Psoas muscle (tissue), 8 donors: ENCODE measurements around the gene TUBB4B. TPM values are rescaled to one million over a fixed set of nuclear protein-coding genes. Genes with fewer than 3 reads are reported as not detected.

Source experiments
- ATAC-seq, 4 donors: fragments of 200-7000 bp; cut with Tn5 transposase; one replicate each; pipeline ENCODE4 v1.9.1; 2020; ENCODE audit warnings: moderate library complexity in 3 of 4, mild to moderate bottlenecking in 2 of 4
- DNase-seq, 2 donors: peaks; one replicate each; pipeline ENCODE4 v3.0.0-alpha.2; 2020
- H3K27ac ChIP-seq: fragments of 200-600 bp; one replicate; pipeline ENCODE4 v1.8.0; 2022
- H3K27me3 ChIP-seq, 3 donors: fragments of 200-600 bp in 1 of 3; one replicate each; pipeline versions ENCODE4 v1.6.1 to v1.8.0; 2013 to 2022; ENCODE audit warnings: low read length in 2 of 3, mild to moderate bottlenecking in 2 of 3, moderate library complexity in 1 of 3; ENCODE audit not compliant: insufficient read depth in 3 of 3
- H3K36me3 ChIP-seq, 2 donors: fragments of 200-600 bp in 1 of 2; one replicate each; pipeline versions ENCODE4 v1.6.1 to v1.8.0; 2013 to 2022; ENCODE audit warnings: low read depth in 1 of 2, mild to moderate bottlenecking in 1 of 2, moderate library complexity in 1 of 2; ENCODE audit not compliant: insufficient read depth in 1 of 2
- H3K4me1 ChIP-seq: fragments of 200-600 bp; one replicate; pipeline ENCODE4 v1.8.0; 2022
- H3K4me3 ChIP-seq: fragments of 200-600 bp; one replicate; pipeline ENCODE4 v1.8.0; 2022; ENCODE audit warnings: mild to moderate bottlenecking
- H3K9me3 ChIP-seq: fragments of 200-600 bp; one replicate; pipeline ENCODE4 v1.8.0; 2022
- CTCF ChIP-seq: fragments of 200-600 bp; IDR thresholded peaks from one replicate; pipeline ENCODE4 v1.8.0; 2022; ENCODE audit warnings: antibody characterized with exemption
- WGBS, 3 donors: extraction: QIAGEN DNeasy Blood & Tissue Kit; methylation state at CpG; one replicate each; pipeline versions ENCODE4 v1.1.6 to v1.1.7; 2013; 5-methylcytosine and 5-hydroxymethylcytosine counted together
- intact Hi-C, 2 donors: fragments of 100-400 bp; cut with DNase I; formaldehyde crosslinking; loops; one replicate each; pipeline versions ENCODE4 v1.11.0 to v1.14.2; 2022
- polyA plus RNA-seq, 3 donors: library from polyadenylated mRNA; stranded (reverse); fragments of 200-250 nt; gene quantifications; one replicate each; pipeline ENCODE4 v1.2.3, GENCODE V29; 2013
- total RNA-seq, 4 donors: library from RNA; stranded (reverse); fragmentation: NEBNext Ultra II Directional in 2 of 4; extraction: Animal tissue kit (Norgen Biotek cat#: 25700) in 2 of 4; gene quantifications; one replicate each; pipeline versions ENCODE4 v1.2.1 to v1.2.4, GENCODE V29; 2021 to 2023
- donor health status: healthy with polysubstance abuse.
- donor health status: DM: no; HTN: no; CAD: no; lungs with moderate emphysema.
- donor health status: Bipolar disorder and iron deficiency.
- donor health status: healthy.
- donor health status: DM: yes; HTN: yes; CAD: no.
- donor health status: DM: no; HTN: no; CAD: no.
- donor health status: DM: no; HTN: no; CAD: no.
- donor health status: DM: yes; HTN: yes; CAD: no.

TUBB4B gene
- total and polyA plus RNA-seq, 7 donors: 111 to 838 (median 273) TPM

DNA sequence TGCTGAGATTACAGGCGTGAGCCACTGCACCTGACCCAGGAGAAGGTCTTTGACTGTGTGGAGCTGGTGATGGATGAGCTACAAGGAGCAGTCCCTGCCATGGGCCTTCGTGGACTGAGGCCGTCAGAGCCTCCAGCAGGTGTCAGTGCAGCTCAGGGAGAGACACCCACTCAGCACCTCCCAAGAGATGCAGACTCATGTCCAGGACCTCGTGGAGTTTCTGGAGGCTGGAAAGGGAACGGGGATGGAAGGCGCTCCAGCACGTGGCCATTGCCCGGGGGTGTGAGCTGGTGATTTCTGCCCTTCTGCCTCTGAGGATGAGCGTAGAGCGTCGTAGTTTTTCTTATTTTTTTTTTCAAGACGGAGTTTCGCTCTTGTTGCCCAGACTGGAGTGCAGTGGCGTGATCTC, 45.9 kb downstream of the TUBB4B start:
- 43 to 45% (median 44%) methylated on average over 14 of the region's 14 CpGs for WGBS, 3 donors
- no peaks in the 10 kb centered on the region for H3K4me1 ChIP-seq
- intact Hi-C loops: no loop called here

DNA sequence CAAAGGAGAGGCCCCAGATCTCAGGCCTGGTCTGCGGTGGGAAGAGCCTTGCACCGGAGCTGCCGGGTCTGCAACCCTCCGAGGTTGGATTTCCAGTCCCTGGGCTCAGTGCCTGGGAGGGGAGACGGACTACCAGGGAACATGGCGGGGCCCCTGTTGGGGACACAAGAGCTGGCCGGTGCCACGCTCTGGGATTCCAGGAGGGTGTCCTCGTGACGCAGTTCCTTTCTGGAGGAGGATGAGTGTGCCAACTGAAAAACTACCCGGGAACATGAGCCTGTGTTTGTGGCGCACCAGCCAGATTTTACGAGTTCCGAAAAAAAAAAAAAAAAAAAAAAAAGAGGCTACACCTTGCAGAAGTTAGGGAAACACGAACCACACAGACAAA, 52.0 kb downstream of the TUBB4B start:
- 50 to 65% (median 60%) methylated on average over 15 of the region's 15 CpGs for WGBS, 3 donors
- H3K9me3 ChIP-seq: no peaks in the 10 kb centered on the region
- ATAC-seq: no peak
- no peak for DNase-seq
- no peak overlapping the region for H3K4me3 ChIP-seq
- H3K36me3 ChIP-seq: no peaks in the 10 kb centered on the region
- TF ChIP-seq CTCF: no peak
- intact Hi-C loops: loop anchor here in 1 of 2 donors (10.0 kb wide), 1 partner anchor 232 kb away; no protein-coding TSS in a partner anchor
- H3K27me3 ChIP-seq: peaks cover 0 to 62% (median 21%) of the 10 kb centered on the region in 3 donors
- H3K27ac ChIP-seq: no peak overlapping the region
- H3K4me1 ChIP-seq: no peaks in the 10 kb centered on the region

More for the DNA sequence above, 45.9 kb downstream of the TUBB4B start:
- DNase-seq: peak; percentile 35 to 58
- no peak overlapping the region for H3K27ac ChIP-seq
- no peak overlapping the region for H3K4me3 ChIP-seq
- peak; percentile 78 to 87 (median 83) for ATAC-seq
- H3K9me3 ChIP-seq: no peaks in the 10 kb centered on the region
- peaks cover 0 to 15% (median 0%) of the 10 kb centered on the region in 3 donors for H3K27me3 ChIP-seq
- no peaks in the 10 kb centered on the region for H3K36me3 ChIP-seq
- peak; percentile 51 for TF ChIP-seq CTCF

Other genes starting within 250 kb of the TUBB4B start
- 10 to 100 TPM in 3 of 4 donors, 1 to 10 TPM in 1; 9.4 to 15.6 (median 12.4) TPM for gene PAXX, start 248.9 kb upstream of the TUBB4B start, total RNA-seq
- gene PAXX, start 248.9 kb upstream of the TUBB4B start, polyA plus RNA-seq: 10 to 100 TPM; 16.5 to 39.2 (median 25.2) TPM
- under 1 TPM in 3 of 4 donors, not detected in 1; 0.38 to 0.90 (median 0.54) TPM for gene CLIC3, start 244.7 kb upstream of the TUBB4B start, total RNA-seq
- under 1 TPM; 0.55 to 0.94 (median 0.79) TPM for gene CLIC3, start 244.7 kb upstream of the TUBB4B start, polyA plus RNA-seq
- gene ABCA2, start 213.1 kb upstream of the TUBB4B start, total RNA-seq: 10 to 100 TPM; 12.2 to 23.5 (median 18.3) TPM
- 10 to 100 TPM in 1 of 3 donors, 1 to 10 TPM in 2; 6.9 to 11.1 (median 8.5) TPM for gene ABCA2, start 213.1 kb upstream of the TUBB4B start, polyA plus RNA-seq
- gene FUT7, start 209.2 kb upstream of the TUBB4B start, total RNA-seq: under 1 TPM in 1 of 4 donors, not detected in 3; 0.08 TPM
- gene FUT7, start 209.2 kb upstream of the TUBB4B start, polyA plus RNA-seq: under 1 TPM in 2 of 3 donors, not detected in 1; 0.01 to 0.06 TPM
- 10 to 100 TPM; 17.3 to 32.1 (median 22.6) TPM for gene NPDC1, start 195.1 kb upstream of the TUBB4B start, total RNA-seq
- gene NPDC1, start 195.1 kb upstream of the TUBB4B start, polyA plus RNA-seq: 10 to 100 TPM; 14.8 to 23.2 (median 17.6) TPM
- gene ENTPD2, start 187.2 kb upstream of the TUBB4B start, total RNA-seq: 1 to 10 TPM in 2 of 4 donors, under 1 TPM in 2; 0.59 to 1.4 (median 0.95) TPM
- gene ENTPD2, start 187.2 kb upstream of the TUBB4B start, polyA plus RNA-seq: under 1 TPM; 0.17 to 0.29 (median 0.28) TPM
- gene SAPCD2, start 170.7 kb upstream of the TUBB4B start, total RNA-seq: under 1 TPM; 0.10 to 0.15 (median 0.12) TPM
- under 1 TPM in 2 of 3 donors, not detected in 1; 0.18 to 0.22 TPM for gene SAPCD2, start 170.7 kb upstream of the TUBB4B start, polyA plus RNA-seq
- 1 to 10 TPM; 1.8 to 4.5 (median 3.0) TPM for gene UAP1L1, start 163.8 kb upstream of the TUBB4B start, total RNA-seq
- 1 to 10 TPM; 1.5 to 2.4 (median 1.7) TPM for gene UAP1L1, start 163.8 kb upstream of the TUBB4B start, polyA plus RNA-seq
- gene MAN1B1, start 154.3 kb upstream of the TUBB4B start, total RNA-seq: 10 to 100 TPM; 13.5 to 18.1 (median 14.4) TPM
- gene MAN1B1, start 154.3 kb upstream of the TUBB4B start, polyA plus RNA-seq: 10 to 100 TPM; 13.1 to 24.4 (median 21.8) TPM
- gene DPP7, start 126.6 kb upstream of the TUBB4B start, total RNA-seq: 10 to 100 TPM; 43.2 to 75.3 (median 67.5) TPM
- 10 to 100 TPM; 34.8 to 67.7 (median 61.3) TPM for gene DPP7, start 126.6 kb upstream of the TUBB4B start, polyA plus RNA-seq
- not detected for gene GRIN1, start 102.1 kb upstream of the TUBB4B start, total RNA-seq
- under 1 TPM in 1 of 3 donors, not detected in 2; 0.06 TPM for gene GRIN1, start 102.1 kb upstream of the TUBB4B start, polyA plus RNA-seq
- not detected for gene LRRC26, start 71.2 kb upstream of the TUBB4B start, total RNA-seq
- gene LRRC26, start 71.2 kb upstream of the TUBB4B start, polyA plus RNA-seq: not detected
- gene TMEM210, start 69.2 kb upstream of the TUBB4B start, total RNA-seq: not detected
- gene TMEM210, start 69.2 kb upstream of the TUBB4B start, polyA plus RNA-seq: not detected
- gene ANAPC2, start 52.7 kb upstream of the TUBB4B start, total RNA-seq: 10 to 100 TPM; 20.5 to 32.1 (median 24.3) TPM
- gene ANAPC2, start 52.7 kb upstream of the TUBB4B start, polyA plus RNA-seq: 10 to 100 TPM; 13.0 to 22.6 (median 21.6) TPM
- gene SSNA1, start 52.6 kb upstream of the TUBB4B start, total RNA-seq: 10 to 100 TPM; 51.5 to 65.4 (median 54.4) TPM
- 100 to 1,000 TPM; 101 to 176 (median 142) TPM for gene SSNA1, start 52.6 kb upstream of the TUBB4B start, polyA plus RNA-seq
- gene TPRN, start 40.5 kb upstream of the TUBB4B start, total RNA-seq: 10 to 100 TPM in 2 of 4 donors, 1 to 10 TPM in 2; 8.0 to 11.3 (median 9.8) TPM
- 10 to 100 TPM in 1 of 3 donors, 1 to 10 TPM in 2; 3.6 to 11.1 (median 6.7) TPM for gene TPRN, start 40.5 kb upstream of the TUBB4B start, polyA plus RNA-seq
- 10 to 100 TPM; 31.2 to 40.1 (median 36.0) TPM for gene TMEM203, start 35.6 kb upstream of the TUBB4B start, total RNA-seq
- gene TMEM203, start 35.6 kb upstream of the TUBB4B start, polyA plus RNA-seq: 10 to 100 TPM; 30.6 to 71.6 (median 47.7) TPM
- gene NDOR1, start 35.6 kb upstream of the TUBB4B start, total RNA-seq: 1 to 10 TPM; 2.2 to 4.4 (median 3.7) TPM
- 1 to 10 TPM; 1.5 to 6.3 (median 6.2) TPM for gene NDOR1, start 35.6 kb upstream of the TUBB4B start, polyA plus RNA-seq
- 10 to 100 TPM in 1 of 4 donors, 1 to 10 TPM in 3; 4.8 to 12.8 (median 8.1) TPM for gene RNF208, start 19.0 kb upstream of the TUBB4B start, total RNA-seq
- gene RNF208, start 19.0 kb upstream of the TUBB4B start, polyA plus RNA-seq: 1 to 10 TPM; 5.9 to 6.4 (median 6.1) TPM
- under 1 TPM in 3 of 4 donors, not detected in 1; 0.18 to 0.77 (median 0.32) TPM for gene CYSRT1, start 16.1 kb upstream of the TUBB4B start, total RNA-seq
- 1 to 10 TPM in 1 of 3 donors, under 1 TPM in 2; 0.08 to 1.1 (median 0.11) TPM for gene CYSRT1, start 16.1 kb upstream of the TUBB4B start, polyA plus RNA-seq
- gene RNF224, start 13.8 kb upstream of the TUBB4B start, total RNA-seq: not detected
- under 1 TPM in 1 of 3 donors, not detected in 2; 0.01 TPM for gene RNF224, start 13.8 kb upstream of the TUBB4B start, polyA plus RNA-seq
- gene SLC34A3, start 10.4 kb upstream of the TUBB4B start, total RNA-seq: not detected
- not detected for gene SLC34A3, start 10.4 kb upstream of the TUBB4B start, polyA plus RNA-seq
- gene STPG3, start 10.0 kb downstream of the TUBB4B start, total RNA-seq: not detected
- under 1 TPM in 1 of 3 donors, not detected in 2; 0.08 TPM for gene STPG3, start 10.0 kb downstream of the TUBB4B start, polyA plus RNA-seq
- gene NELFB, start 14.0 kb downstream of the TUBB4B start, total RNA-seq: 10 to 100 TPM; 39.1 to 53.7 (median 42.8) TPM
- 10 to 100 TPM; 43.2 to 74.3 (median 58.5) TPM for gene NELFB, start 14.0 kb downstream of the TUBB4B start, polyA plus RNA-seq
- 1 to 10 TPM; 1.7 to 2.3 (median 2.1) TPM for gene TOR4A, start 36.4 kb downstream of the TUBB4B start, total RNA-seq
- gene TOR4A, start 36.4 kb downstream of the TUBB4B start, polyA plus RNA-seq: 1 to 10 TPM in 2 of 3 donors, under 1 TPM in 1; 0.77 to 2.3 (median 1.1) TPM
- 1 to 10 TPM; 3.5 to 7.5 (median 5.3) TPM for gene NRARP, start 61.0 kb downstream of the TUBB4B start, total RNA-seq
- gene NRARP, start 61.0 kb downstream of the TUBB4B start, polyA plus RNA-seq: 1 to 10 TPM in 1 of 3 donors, under 1 TPM in 2; 0.73 to 1.4 (median 0.91) TPM
- gene EXD3, start 181.9 kb downstream of the TUBB4B start, total RNA-seq: 10 to 100 TPM in 2 of 4 donors, 1 to 10 TPM in 2; 6.7 to 11.2 (median 9.7) TPM
- gene EXD3, start 181.9 kb downstream of the TUBB4B start, polyA plus RNA-seq: 1 to 10 TPM; 5.7 to 9.9 (median 7.2) TPM
- 1 to 10 TPM in 3 of 4 donors, under 1 TPM in 1; 0.62 to 5.1 (median 2.5) TPM for gene NOXA1, start 182.1 kb downstream of the TUBB4B start, total RNA-seq
- 1 to 10 TPM in 1 of 3 donors, under 1 TPM in 2; 0.43 to 1.0 (median 0.83) TPM for gene NOXA1, start 182.1 kb downstream of the TUBB4B start, polyA plus RNA-seq
- gene ENTPD8, start 200.1 kb downstream of the TUBB4B start, total RNA-seq: not detected
- gene ENTPD8, start 200.1 kb downstream of the TUBB4B start, polyA plus RNA-seq: under 1 TPM in 1 of 3 donors, not detected in 2; 0.01 TPM
- gene NSMF, start 218.0 kb downstream of the TUBB4B start, total RNA-seq: 10 to 100 TPM in 1 of 4 donors, 1 to 10 TPM in 3; 4.8 to 11.2 (median 6.4) TPM
- gene NSMF, start 218.0 kb downstream of the TUBB4B start, polyA plus RNA-seq: 10 to 100 TPM in 1 of 3 donors, 1 to 10 TPM in 2; 4.9 to 11.0 (median 5.7) TPM